A549 (cell line): ENCODE data around the gene SLC25A25. TPM values are rescaled to one million over a fixed set of nuclear protein-coding genes. Genes with fewer than 3 reads are reported as not detected.

ENCODE experiments used
- ATAC-seq, 2 experiments: fragments of 200-7000 bp in 1 of 2; fragments of >200 bp in 1 of 2; cut with Nextera tagmentation in 1 of 2; cut with Tn5 transposase in 1 of 2; 3 replicates each; pipeline versions ENCODE4 v1.8.0 to v1.9.1; 2018 to 2020; ENCODE audit warnings: mild to moderate bottlenecking in 1 of 2, moderate library complexity in 1 of 2
- CTCF ChIA-PET: fragments of 300-600 bp; sonication (Branson Sonifier 250); formaldehyde crosslinking; extraction: SDS; loops from one replicate; lab custom pipeline; 2021; ENCODE audit warnings: antibody characterized with exemption, inconsistent platforms; lab: Yijun Ruan, JAX
- POLR2A ChIA-PET: fragments of 350-600 bp; formaldehyde crosslinking; extraction: SDS; loops from one replicate; lab custom pipeline; 2021; ENCODE audit warnings: antibody characterized with exemption, inconsistent platforms; lab: Yijun Ruan, JAX
- DNase-seq, 2 experiments: peaks; one replicate each; pipeline versions ENCODE4 v3.0.0 to v3.0.0-alpha.2; 2011 to 2016; ENCODE audit warnings: low read depth in 1 of 2, low spot score in 1 of 2
- FAIRE-seq: peaks from 2 replicates; lab custom pipeline; 2011; peaks lifted over from hg19 to GRCh38; lab: Jason Lieb, UNC
- H3K27ac ChIP-seq, 2 experiments: fragments of >200 bp; sonication (Bioruptor Twin); formaldehyde crosslinking; 3 replicates each; pipeline ENCODE4 v1.5.1; 2016 to 2017
- H3K4me1 ChIP-seq: fragments of >200 bp; sonication (Bioruptor Twin); formaldehyde crosslinking; 3 replicates; pipeline ENCODE4 v1.6.1; 2016
- H3K4me2 ChIP-seq: fragments of >200 bp; sonication (Bioruptor Twin); formaldehyde crosslinking; 3 replicates; pipeline ENCODE4 v1.6.1; 2016
- H3K4me3 ChIP-seq: fragments of >200 bp; sonication (Bioruptor Twin); formaldehyde crosslinking; 3 replicates; pipeline ENCODE4 v1.5.1; 2016
- H3K9me3 ChIP-seq: fragments of >200 bp; sonication (Bioruptor Twin); formaldehyde crosslinking; 3 replicates; pipeline ENCODE4 v1.6.1; 2016
- CEBPB ChIP-seq, 2 experiments: fragments of >200 bp in 1 of 2; sonication (Bioruptor Twin) in 1 of 2; formaldehyde crosslinking in 1 of 2; IDR thresholded peaks; 2 replicates each; pipeline ENCODE4 v1.6.1; 2012 to 2016
- CHD2 ChIP-seq: fragments of 150-350 bp; IDR thresholded peaks from 2 replicates; pipeline ENCODE4 v1.6.1; 2014; ENCODE audit warnings: low read length; ENCODE audit not compliant: partially characterized antibody
- ESRRA ChIP-seq: fragments of 150-350 bp; IDR thresholded peaks from 2 replicates; pipeline ENCODE4 v1.6.1; 2014; ENCODE audit warnings: mild to moderate bottlenecking, low read length, borderline replicate concordance
- FOSB ChIP-seq: fragments of 250-450 bp; sonication (Bioruptor Pico); IDR thresholded peaks from 2 replicates; pipeline ENCODE4 v1.5.0; 2020; ENCODE audit warnings: mild to moderate bottlenecking, moderate library complexity
- HOXB5 ChIP-seq: fragments of 250-450 bp; sonication (Bioruptor Pico); IDR thresholded peaks from 2 replicates; pipeline ENCODE4 v1.5.0; 2020; ENCODE audit warnings: mild to moderate bottlenecking, moderate library complexity
- JUN ChIP-seq, 2 experiments: fragments of >200 bp; sonication (Bioruptor Twin); formaldehyde crosslinking; IDR thresholded peaks; 2 replicates in 1 of 2; 3 replicates in 1 of 2; pipeline ENCODE4 v1.6.1; 2016 to 2017
- JUNB ChIP-seq: fragments of >200 bp; sonication (Bioruptor Twin); formaldehyde crosslinking; IDR thresholded peaks from 2 replicates; pipeline ENCODE4 v1.6.1; 2016
- KDM5A ChIP-seq: fragments of 200-600 bp; sonication (generic); IDR thresholded peaks from 2 replicates; pipeline ENCODE4 v1.6.1; 2016; ENCODE audit warnings: antibody characterized with exemption, mild to moderate bottlenecking
- MAFK ChIP-seq: fragments of 450-650 bp; IDR thresholded peaks from 2 replicates; pipeline ENCODE4 v1.6.1; 2014; ENCODE audit not compliant: partially characterized antibody
- MAX ChIP-seq: IDR thresholded peaks from 2 replicates; pipeline ENCODE4 v1.6.1; 2012
- MAZ ChIP-seq: fragments of 150-350 bp; IDR thresholded peaks from 2 replicates; pipeline ENCODE4 v1.6.1; 2014; ENCODE audit warnings: antibody characterized with exemption, low read depth, low read length, borderline replicate concordance
- NR3C1 ChIP-seq: fragments of >200 bp; sonication (Bioruptor Twin); formaldehyde crosslinking; IDR thresholded peaks from 3 replicates; pipeline ENCODE4 v1.6.1; 2017
- POLR2AphosphoS2 ChIP-seq: conservative IDR thresholded peaks from 2 replicates; pipeline ENCODE4 v1.6.1; 2012; ENCODE audit warnings: low read length, improper control_type of control experiment, inconsistent platforms
- RAD21 ChIP-seq, 2 experiments: fragments of >200 bp in 1 of 2; sonication (Bioruptor Twin) in 1 of 2; formaldehyde crosslinking in 1 of 2; IDR thresholded peaks in 1 of 2; conservative IDR thresholded peaks in 1 of 2; 2 replicates in 1 of 2; 3 replicates in 1 of 2; pipeline ENCODE4 v1.6.1; 2012 to 2018; ENCODE audit warnings: inconsistent platforms in 1 of 2
- RARB ChIP-seq: fragments of 250-450 bp; sonication (Bioruptor Pico); IDR thresholded peaks from 2 replicates; pipeline ENCODE4 v1.8.0; 2021; ENCODE audit warnings: mild to moderate bottlenecking, moderate library complexity
- RFX5 ChIP-seq: fragments of 450-650 bp; IDR thresholded peaks from 2 replicates; pipeline ENCODE4 v1.7.1; 2014; ENCODE audit warnings: antibody characterized with exemption, mild to moderate bottlenecking, moderate library complexity
- RNF2 ChIP-seq: fragments of 200-600 bp; sonication (generic); IDR thresholded peaks from 2 replicates; pipeline ENCODE4 v1.6.1; 2016; ENCODE audit warnings: low read depth, mild to moderate bottlenecking, antibody characterized with exemption, moderate library complexity, borderline replicate concordance
- SMC3 ChIP-seq: fragments of >200 bp; sonication (Bioruptor Twin); formaldehyde crosslinking; IDR thresholded peaks from 3 replicates; pipeline ENCODE4 v1.6.1; 2018; ENCODE audit warnings: inconsistent platforms
- ZFP36 ChIP-seq: fragments of 450-650 bp; IDR thresholded peaks from 2 replicates; pipeline ENCODE4 v1.6.1; 2014; ENCODE audit warnings: borderline replicate concordance; ENCODE audit not compliant: partially characterized antibody
- ZSCAN20 ChIP-seq: fragments of 250-450 bp; sonication (Bioruptor Pico); IDR thresholded peaks from 2 replicates; pipeline ENCODE4 v1.8.0; 2022; ENCODE audit warnings: mild to moderate bottlenecking, moderate library complexity
- WGBS: methylation state at CpG from one replicate; pipeline ENCODE4 v1.1.6; 2017; ENCODE audit errors: missing lambda C conversion rate; 5-methylcytosine and 5-hydroxymethylcytosine counted together
- polyA plus RNA-seq, 4 experiments: library from polyadenylated mRNA; depleted of rRNA in 3 of 4; stranded (reverse); fragments of >200 nt; fragmentation: RNase III in 1 of 4; extraction: RNeasy Plus Mini Kit Qiagen cat#74134 plus additional on column Dnase treatment in 1 of 4; gene quantifications; 2 replicates in 3 of 4; 3 replicates in 1 of 4; pipeline ENCODE4 v1.2.3, GENCODE V29; 2011 to 2017
- TF ChIP-seq, protein P1 (sequence below): fragments of >200 bp; sonication (Bioruptor Twin); formaldehyde crosslinking; IDR thresholded peaks from 3 replicates; pipeline ENCODE4 v1.6.1; 2016
- TF ChIP-seq, protein P2 (sequence below): fragments of 250-450 bp; sonication (Bioruptor Pico); IDR thresholded peaks from 2 replicates; pipeline ENCODE4 v1.5.0; 2021; ENCODE audit warnings: mild to moderate bottlenecking, moderate library complexity, borderline replicate concordance
- TF ChIP-seq, protein P3 (sequence below): fragments of 150-350 bp; IDR thresholded peaks from 2 replicates; pipeline ENCODE4 v1.6.1; 2014; ENCODE audit warnings: low read depth, mild to moderate bottlenecking, low read length

SLC25A25 gene
- polyA plus RNA-seq, 2 of the 4 experiments (the other 2 are of a cell fraction): 7.0 TPM

DNA sequence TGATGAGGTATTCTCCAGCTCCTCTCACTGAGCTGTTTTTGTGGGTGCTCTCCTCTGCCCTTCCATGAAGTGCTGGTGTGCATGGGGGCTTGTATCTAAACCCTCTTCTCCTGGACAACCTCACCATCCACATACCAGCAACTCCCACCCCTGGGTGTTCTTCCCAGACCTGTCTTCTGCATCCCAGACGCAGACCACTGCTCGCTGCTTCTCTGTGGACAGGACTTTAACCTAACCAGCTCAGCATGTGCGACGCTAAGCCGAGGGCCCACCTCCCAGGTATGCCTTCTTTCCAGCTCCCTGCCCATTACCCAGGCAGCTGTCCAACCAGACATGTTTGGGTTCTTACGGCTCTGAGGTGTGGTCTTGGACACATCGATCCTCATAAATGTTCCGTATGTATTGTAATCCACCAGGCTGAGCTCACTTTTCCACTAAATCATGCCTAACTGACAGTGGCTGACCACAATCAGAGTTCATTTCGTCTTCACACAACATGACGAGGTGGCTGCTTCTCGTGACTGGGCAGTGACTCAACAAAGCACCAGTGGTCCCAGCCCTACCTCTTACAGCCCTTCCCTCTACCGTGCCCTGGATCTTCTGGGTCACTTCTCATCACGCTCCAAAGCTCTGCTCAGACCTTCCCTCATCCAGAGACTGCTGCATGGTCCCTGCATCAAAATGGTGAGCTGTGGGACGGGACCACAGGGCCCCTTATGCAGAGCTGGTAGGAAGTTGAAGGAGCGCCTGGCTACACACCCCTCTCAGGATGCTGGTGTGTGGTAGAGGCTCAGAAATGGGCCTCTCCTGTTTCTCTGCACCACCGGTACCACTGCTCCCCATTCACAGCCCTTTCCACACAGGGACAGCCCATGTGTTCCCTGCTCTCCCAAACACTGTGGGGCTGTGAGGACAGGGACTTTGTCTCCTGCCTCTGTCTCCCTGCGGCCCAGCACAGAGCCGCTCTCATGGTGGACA, 69.1 kb downstream of the SLC25A25 start (continued):
- TF ChIP-seq, protein P1, sequence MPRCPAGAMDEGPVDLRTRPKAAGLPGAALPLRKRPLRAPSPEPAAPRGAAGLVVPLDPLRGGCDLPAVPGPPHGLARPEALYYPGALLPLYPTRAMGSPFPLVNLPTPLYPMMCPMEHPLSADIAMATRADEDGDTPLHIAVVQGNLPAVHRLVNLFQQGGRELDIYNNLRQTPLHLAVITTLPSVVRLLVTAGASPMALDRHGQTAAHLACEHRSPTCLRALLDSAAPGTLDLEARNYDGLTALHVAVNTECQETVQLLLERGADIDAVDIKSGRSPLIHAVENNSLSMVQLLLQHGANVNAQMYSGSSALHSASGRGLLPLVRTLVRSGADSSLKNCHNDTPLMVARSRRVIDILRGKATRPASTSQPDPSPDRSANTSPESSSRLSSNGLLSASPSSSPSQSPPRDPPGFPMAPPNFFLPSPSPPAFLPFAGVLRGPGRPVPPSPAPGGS: no peak
- TF ChIP-seq MAX (no peak), RARB (no peak), NR3C1 (no peak), FOSB (CRISPR knock-in tag) (no peak), ESRRA (no peak), SMC3 (no peak), MAZ (no peak), CHD2 (no peak)

DNA sequence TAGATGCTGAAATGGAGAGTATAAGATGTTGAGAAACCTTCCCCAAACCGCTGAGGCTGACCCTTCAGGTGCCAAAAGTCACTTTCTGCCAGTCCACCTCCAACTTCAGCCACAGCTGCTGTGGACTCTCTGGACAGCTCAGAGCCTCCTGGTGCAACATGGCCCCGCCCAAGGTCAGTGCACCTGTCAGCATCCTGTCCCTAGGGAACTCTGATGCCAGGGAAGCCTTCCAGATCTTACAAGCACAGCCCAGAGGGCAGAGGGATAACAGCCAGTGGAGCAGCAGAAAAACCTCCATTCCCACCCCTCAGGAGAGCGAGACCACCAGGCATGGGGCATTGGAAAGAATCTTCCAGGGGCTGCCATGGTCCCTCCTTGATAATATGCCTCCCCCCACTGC, 70.0 kb downstream of the SLC25A25 start:
- H3K27ac ChIP-seq: no peak overlapping the region
- H3K9me3 ChIP-seq: no peaks in the 10 kb centered on the region
- TF ChIP-seq ZSCAN20 (no peak), JUNB (no peak), MAFK (no peak), POLR2AphosphoS2 (no peak), RFX5 (no peak), KDM5A (no peak), HOXB5 (CRISPR knock-in tag) (no peak)
- TF ChIP-seq, protein P2, sequence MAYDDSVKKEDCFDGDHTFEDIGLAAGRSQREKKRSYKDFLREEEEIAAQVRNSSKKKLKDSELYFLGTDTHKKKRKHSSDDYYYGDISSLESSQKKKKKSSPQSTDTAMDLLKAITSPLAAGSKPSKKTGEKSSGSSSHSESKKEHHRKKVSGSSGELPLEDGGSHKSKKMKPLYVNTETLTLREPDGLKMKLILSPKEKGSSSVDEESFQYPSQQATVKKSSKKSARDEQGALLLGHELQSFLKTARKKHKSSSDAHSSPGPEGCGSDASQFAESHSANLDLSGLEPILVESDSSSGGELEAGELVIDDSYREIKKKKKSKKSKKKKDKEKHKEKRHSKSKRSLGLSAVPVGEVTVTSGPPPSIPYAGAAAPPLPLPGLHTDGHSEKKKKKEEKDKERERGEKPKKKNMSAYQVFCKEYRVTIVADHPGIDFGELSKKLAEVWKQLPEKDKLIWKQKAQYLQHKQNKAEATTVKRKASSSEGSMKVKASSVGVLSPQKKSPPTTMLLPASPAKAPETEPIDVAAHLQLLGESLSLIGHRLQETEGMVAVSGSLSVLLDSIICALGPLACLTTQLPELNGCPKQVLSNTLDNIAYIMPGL: no peak
- TF ChIP-seq, all 56 proteins: peak for 0
- ATAC-seq (peak; percentile 33 to 38; a peak in 4 of 6 replicates), FAIRE-seq (no peak), DNase-seq (no peak)
- H3K4me1 ChIP-seq: no peaks in the 10 kb centered on the region
- H3K4me3 ChIP-seq: no peak overlapping the region
- WGBS: 66% methylated on average over 3 of the region's 3 CpGs
- no peak overlapping the region for H3K4me2 ChIP-seq
- ChIA-PET CTCF (interaction anchor here (0.9 to 2.3 kb wide), 4 partner anchors 14 to 24 kb away, joined by 3 to 15 read pairs (median 6); no protein-coding TSS in a partner anchor), POLR2A (no interaction called here)

DNA sequence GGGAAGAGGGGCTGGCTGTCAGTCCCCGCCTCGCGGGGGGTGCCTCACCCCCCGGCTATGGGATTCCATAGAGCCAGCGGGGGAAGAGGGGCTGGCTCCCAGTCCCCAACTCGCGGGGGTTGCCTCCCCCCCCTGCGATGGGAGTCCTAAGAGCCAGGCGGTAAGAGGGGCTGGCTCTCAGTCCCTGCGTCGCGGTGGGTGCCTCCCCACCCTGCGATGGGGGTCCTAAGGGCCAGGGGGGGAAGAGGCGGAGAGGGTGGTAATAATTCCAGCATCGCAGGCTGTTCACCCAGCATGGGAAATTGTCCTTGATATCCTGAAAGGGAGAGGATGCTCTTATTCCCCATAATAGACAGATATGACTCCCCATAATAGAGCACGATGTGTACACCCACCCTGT, 71.6 kb downstream of the SLC25A25 start:
- CTCF ChIA-PET: no interaction called here
- TF ChIP-seq CEBPB (IDR thresholded peaks at IDR 0.05) (no peak), ZSCAN20 (no peak), JUN (IDR thresholded peaks at IDR 0.05) (no peak), RAD21 (conservative IDR thresholded peaks at IDR 0.05 in 1 of 2, IDR thresholded peaks at IDR 0.05 in 1 of 2) (no peak), ZFP36 (no peak), RNF2 (no peak)
- TF ChIP-seq, protein P3, sequence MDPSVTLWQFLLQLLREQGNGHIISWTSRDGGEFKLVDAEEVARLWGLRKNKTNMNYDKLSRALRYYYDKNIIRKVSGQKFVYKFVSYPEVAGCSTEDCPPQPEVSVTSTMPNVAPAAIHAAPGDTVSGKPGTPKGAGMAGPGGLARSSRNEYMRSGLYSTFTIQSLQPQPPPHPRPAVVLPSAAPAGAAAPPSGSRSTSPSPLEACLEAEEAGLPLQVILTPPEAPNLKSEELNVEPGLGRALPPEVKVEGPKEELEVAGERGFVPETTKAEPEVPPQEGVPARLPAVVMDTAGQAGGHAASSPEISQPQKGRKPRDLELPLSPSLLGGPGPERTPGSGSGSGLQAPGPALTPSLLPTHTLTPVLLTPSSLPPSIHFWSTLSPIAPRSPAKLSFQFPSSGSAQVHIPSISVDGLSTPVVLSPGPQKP: no peak
- TF ChIP-seq, all 56 proteins: peak for 0
- DNase-seq: no peak
- POLR2A ChIA-PET: no interaction called here
- Histone ChIP-seq H3K4me1 (no peaks in the 10 kb centered on the region), H3K9me3 (no peaks in the 10 kb centered on the region), H3K4me3 (no peak overlapping the region), H3K4me2 (no peak overlapping the region), H3K27ac (no peak overlapping the region)
- FAIRE-seq: no peak
- no peak for ATAC-seq
- WGBS: 54% methylated on average over 7 of the region's 16 CpGs
